PC-3 (cell line): ENCODE data around the gene PPP1R3G. TPM values are rescaled to one million over a fixed set of nuclear protein-coding genes. Genes with fewer than 3 reads are reported as not detected.
A peak's percentile ranks its signal among the peaks of the same experiment; 100 is the strongest.

Experiments used
- ATAC-seq: fragments of 200-7000 bp; cut with Tn5 transposase; 2 replicates; pipeline ENCODE4 v1.9.1; 2020; ENCODE audit warnings: mild to moderate bottlenecking, moderate library complexity
- BruUV-seq: library from RNA; stranded (reverse); fragments of 400-500 nt; replicated peaks from 2 replicates; lab custom pipeline; 2021; lab: Mats Ljungman, UMichigan
- CTCF ChIA-PET: fragments of 300-600 bp; sonication (Branson Sonifier 250); formaldehyde crosslinking; loops from one replicate; lab custom pipeline; 2022; ENCODE audit warnings: antibody characterized with exemption; lab: Charles Lee
- POLR2A ChIA-PET: fragments of 300-600 bp; sonication (Branson Sonifier 250); formaldehyde crosslinking; loops from one replicate; lab custom pipeline; 2022; ENCODE audit warnings: antibody characterized with exemption; ENCODE audit not compliant: unreplicated experiment; lab: Charles Lee
- DNase-seq: peaks from one replicate; pipeline ENCODE4 v3.0.0-alpha.2; 2015
- H2AFZ ChIP-seq: fragments of 300-600 bp; sonication (generic); 2 replicates; pipeline ENCODE4 v1.6.0; 2016; ENCODE audit warnings: antibody characterized with exemption, low read length
- H3F3A ChIP-seq: fragments of 300-600 bp; sonication (generic); one replicate; pipeline ENCODE4 v1.6.0; 2017; ENCODE audit warnings: antibody characterized with exemption, low read length, control low read depth, mild to moderate bottlenecking; ENCODE audit not compliant: unreplicated experiment
- H3K27ac ChIP-seq: fragments of 300-600 bp; sonication (generic); 2 replicates; pipeline ENCODE4 v1.5.1; 2016; ENCODE audit warnings: mild to moderate bottlenecking, low read length
- H3K27me3 ChIP-seq: fragments of 300-600 bp; sonication (generic); 2 replicates; pipeline ENCODE4 v1.6.1; 2016; ENCODE audit warnings: low read length, mixed read lengths
- H3K36me3 ChIP-seq: fragments of 300-600 bp; sonication (generic); 2 replicates; pipeline ENCODE4 v1.6.1; 2016; ENCODE audit warnings: low read depth, mixed run types, low read length, mixed read lengths
- H3K4me1 ChIP-seq: fragments of 300-600 bp; sonication (generic); 2 replicates; pipeline ENCODE4 v1.5.1; 2016; ENCODE audit warnings: low read length; ENCODE audit not compliant: insufficient read depth
- H3K4me2 ChIP-seq: fragments of 300-600 bp; sonication (generic); 2 replicates; pipeline ENCODE4 v1.6.0; 2016; ENCODE audit warnings: low read length
- H3K4me3 ChIP-seq: fragments of 300-600 bp; sonication (generic); 2 replicates; pipeline ENCODE4 v1.5.1; 2016; ENCODE audit warnings: mild to moderate bottlenecking, low read length, mixed read lengths
- H3K79me2 ChIP-seq: fragments of 300-600 bp; sonication (generic); 2 replicates; pipeline ENCODE4 v1.6.1; 2017; ENCODE audit warnings: low read length, mixed read lengths
- H3K9ac ChIP-seq: fragments of 300-600 bp; sonication (generic); 2 replicates; pipeline ENCODE4 v1.6.0; 2016; ENCODE audit warnings: mild to moderate bottlenecking, low read length
- H3K9me2 ChIP-seq: fragments of 300-600 bp; sonication (generic); replicated peaks from 2 replicates; pipeline ENCODE4 v1.6.1; 2016; ENCODE audit warnings: mixed run types, low read length, mixed read lengths
- H3K9me3 ChIP-seq: fragments of 300-600 bp; sonication (generic); 2 replicates; pipeline ENCODE4 v1.6.1; 2016; ENCODE audit warnings: low read length, mixed read lengths
- H4K20me1 ChIP-seq: fragments of 300-600 bp; sonication (generic); 2 replicates; pipeline ENCODE4 v1.6.1; 2016; ENCODE audit warnings: low read length, mixed read lengths
- EZH2 ChIP-seq: fragments of 300-600 bp; sonication (generic); IDR thresholded peaks from one replicate; pipeline ENCODE4 v1.6.1; 2017; ENCODE audit warnings: antibody characterized with exemption, mild to moderate bottlenecking, low read length; ENCODE audit not compliant: unreplicated experiment
- EZH2phosphoT487 ChIP-seq: fragments of 300-600 bp; sonication (generic); IDR thresholded peaks from 2 replicates; pipeline ENCODE4 v1.6.1; 2018; ENCODE audit warnings: mild to moderate bottlenecking, antibody characterized with exemption, low read length, borderline replicate concordance
- intact Hi-C: fragments of 100-400 bp; cut with micrococcal nuclease; formaldehyde crosslinking; loops from 2 replicates; pipeline ENCODE4 v1.9.0; 2023
- total RNA-seq: library from RNA; depleted of rRNA; stranded (reverse); fragments of >200 nt; gene quantifications from 2 replicates; pipeline ENCODE4 v1.2.3, GENCODE V29; 2014
- TF ChIP-seq, protein P1 (sequence below): fragments of 300-600 bp; sonication (generic); conservative IDR thresholded peaks from 2 replicates; pipeline ENCODE4 v1.5.1; 2017; ENCODE audit warnings: antibody characterized with exemption, low read depth, mild to moderate bottlenecking, low read length

The PPP1R3G gene
- total RNA-seq, 1 experiment from 2014 or later = 2.8 TPM

DNA sequence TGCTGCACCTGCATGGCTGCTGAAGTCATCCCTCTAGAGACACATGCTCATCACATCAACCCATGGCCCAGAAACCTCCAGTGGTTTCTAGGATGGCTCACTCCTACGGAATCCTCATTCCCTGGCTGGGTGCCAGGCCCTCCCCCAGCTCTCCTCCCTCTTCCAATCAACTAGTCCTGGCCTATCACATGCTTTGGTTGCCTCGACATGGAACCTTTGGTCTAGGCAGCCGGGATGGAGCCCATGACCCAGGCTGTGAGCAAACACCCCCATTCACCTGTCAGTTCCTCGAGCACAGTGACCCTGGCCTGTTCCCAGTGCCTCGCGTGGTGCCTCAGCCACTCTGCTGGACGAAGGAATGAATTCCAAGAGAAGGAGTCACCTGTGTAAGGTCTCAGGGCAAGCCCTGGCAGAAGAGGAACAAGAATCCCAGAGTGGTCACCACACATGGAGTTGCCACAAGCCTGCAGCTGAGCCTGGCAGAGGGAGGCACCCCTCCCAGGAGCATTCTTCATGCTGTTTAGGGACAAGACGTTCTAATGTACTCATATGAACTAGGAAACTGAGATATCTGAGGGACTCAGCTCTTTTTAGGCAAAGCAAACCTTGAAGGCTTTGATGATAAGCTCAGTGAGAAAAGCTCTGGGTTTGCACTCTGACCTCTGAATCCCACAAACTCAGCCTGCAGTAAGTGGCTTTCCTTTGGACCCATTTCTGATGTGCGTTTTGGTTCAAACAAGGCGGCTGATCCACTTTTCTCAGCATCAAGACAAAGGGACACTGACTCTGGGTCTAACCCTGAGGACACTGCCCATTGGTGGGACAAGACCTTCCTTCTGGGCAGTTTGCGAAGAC, 40.2 kb downstream of the PPP1R3G start:
- intact Hi-C loops = no loop called here
- no peak overlapping the region for H2AFZ ChIP-seq

DNA sequence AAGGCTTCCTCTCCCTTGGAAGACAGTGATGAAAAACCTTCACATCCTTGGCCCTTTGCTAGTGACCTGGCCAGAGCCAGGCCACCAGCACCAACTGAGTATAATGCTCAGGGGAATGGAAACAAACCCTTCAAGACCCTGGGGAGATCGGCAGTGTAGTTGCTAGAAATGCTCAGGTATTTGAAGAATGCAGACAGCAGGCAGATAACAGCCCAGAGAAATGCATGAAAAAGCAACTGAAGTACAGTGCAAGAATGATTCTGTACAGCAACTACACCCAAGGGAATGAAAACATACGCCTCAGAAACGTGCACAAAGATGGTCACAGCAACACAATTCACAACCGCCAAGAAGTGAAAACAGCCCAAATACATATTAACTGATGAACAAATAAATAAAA, 41.1 kb downstream of the PPP1R3G start:
- no peaks in the 10 kb centered on the region for H3K27me3 ChIP-seq
- CTCF ChIA-PET = no interaction called here
- H3F3A ChIP-seq = no peaks in the 10 kb centered on the region
- intact Hi-C loops = no loop called here
- H3K36me3 ChIP-seq = no peaks in the 10 kb centered on the region
- no peak overlapping the region for H3K27ac ChIP-seq
- H3K79me2 ChIP-seq = no peaks in the 10 kb centered on the region
- DNase-seq (no peak), ATAC-seq (no peak)
- peaks cover 14% of the 10 kb centered on the region for H3K4me1 ChIP-seq
- BruUV-seq = no TSS peak
- no peak overlapping the region for H3K4me3 ChIP-seq
- no peaks in the 10 kb centered on the region for H4K20me1 ChIP-seq
- no peaks in the 10 kb centered on the region for H3K9me2 ChIP-seq
- TF ChIP-seq, protein P1, sequence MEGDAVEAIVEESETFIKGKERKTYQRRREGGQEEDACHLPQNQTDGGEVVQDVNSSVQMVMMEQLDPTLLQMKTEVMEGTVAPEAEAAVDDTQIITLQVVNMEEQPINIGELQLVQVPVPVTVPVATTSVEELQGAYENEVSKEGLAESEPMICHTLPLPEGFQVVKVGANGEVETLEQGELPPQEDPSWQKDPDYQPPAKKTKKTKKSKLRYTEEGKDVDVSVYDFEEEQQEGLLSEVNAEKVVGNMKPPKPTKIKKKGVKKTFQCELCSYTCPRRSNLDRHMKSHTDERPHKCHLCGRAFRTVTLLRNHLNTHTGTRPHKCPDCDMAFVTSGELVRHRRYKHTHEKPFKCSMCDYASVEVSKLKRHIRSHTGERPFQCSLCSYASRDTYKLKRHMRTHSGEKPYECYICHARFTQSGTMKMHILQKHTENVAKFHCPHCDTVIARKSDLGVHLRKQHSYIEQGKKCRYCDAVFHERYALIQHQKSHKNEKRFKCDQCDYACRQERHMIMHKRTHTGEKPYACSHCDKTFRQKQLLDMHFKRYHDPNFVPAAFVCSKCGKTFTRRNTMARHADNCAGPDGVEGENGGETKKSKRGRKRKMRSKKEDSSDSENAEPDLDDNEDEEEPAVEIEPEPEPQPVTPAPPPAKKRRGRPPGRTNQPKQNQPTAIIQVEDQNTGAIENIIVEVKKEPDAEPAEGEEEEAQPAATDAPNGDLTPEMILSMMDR = no peak
- no peak overlapping the region for H2AFZ ChIP-seq
- no peaks in the 10 kb centered on the region for H3K9me3 ChIP-seq
- no peak overlapping the region for H3K9ac ChIP-seq
- POLR2A ChIA-PET = interaction anchor here (0.6 kb wide), 1 partner anchor 70 kb away, joined by 4 read pairs; no protein-coding TSS in a partner anchor
- no peak overlapping the region for H3K4me2 ChIP-seq

More for the DNA sequence above, 40.2 kb downstream of the PPP1R3G start:
- Histone ChIP-seq H3K27ac (no peak overlapping the region), H3K4me2 (no peak overlapping the region), H3K27me3 (no peaks in the 10 kb centered on the region), H3K9me3 (no peaks in the 10 kb centered on the region), H3K36me3 (no peaks in the 10 kb centered on the region), H3K9ac (no peak overlapping the region), H3K4me1 (peaks cover 14% of the 10 kb centered on the region), H3F3A (no peaks in the 10 kb centered on the region), H3K4me3 (no peak overlapping the region), H3K9me2 (no peaks in the 10 kb centered on the region), H4K20me1 (no peaks in the 10 kb centered on the region), H3K79me2 (no peaks in the 10 kb centered on the region)
- ChIA-PET CTCF (interaction anchor here (0.9 kb wide), 1 partner anchor 277 kb away, joined by 4 read pairs; no protein-coding TSS in a partner anchor), POLR2A (no interaction called here)
- TF ChIP-seq, protein P1 = no peak
- TF ChIP-seq EZH2 (no peak), EZH2phosphoT487 (no peak)
- peak; percentile 51 for ATAC-seq
- no TSS peak for BruUV-seq
- DNase-seq = peak; percentile 76

DNA sequence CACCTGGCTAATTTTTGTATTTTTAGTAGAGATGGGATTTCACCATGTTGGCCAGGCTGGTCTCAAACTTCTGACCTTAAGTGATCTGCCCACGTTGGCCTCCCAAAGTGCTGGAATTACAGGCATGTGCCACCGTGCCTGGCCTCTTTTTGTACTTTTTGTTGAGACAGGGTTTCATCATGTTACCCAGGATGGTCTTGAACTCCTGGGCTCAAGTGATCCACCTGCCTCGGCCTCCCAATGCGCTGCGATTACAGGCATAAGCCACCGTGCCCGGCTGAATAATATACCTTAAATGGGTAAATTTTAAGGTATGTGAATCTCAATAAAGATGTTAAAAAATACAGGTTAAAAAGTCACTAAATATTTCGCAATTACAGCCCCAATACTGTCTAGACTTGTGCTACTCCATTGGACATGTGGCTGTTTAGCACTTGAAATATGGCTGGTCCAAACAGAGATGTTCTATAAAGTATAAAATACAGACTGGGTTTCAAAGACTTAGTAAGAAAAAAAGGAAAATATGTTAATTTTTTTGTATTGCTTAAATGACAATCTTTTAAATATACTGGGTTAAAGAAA, 42.1 kb downstream of the PPP1R3G start:
- no peaks in the 10 kb centered on the region for H3K27me3 ChIP-seq
- no peak for TF ChIP-seq EZH2phosphoT487
- TF ChIP-seq, protein P1 = no peak
- no peak for TF ChIP-seq EZH2
- no peaks in the 10 kb centered on the region for H4K20me1 ChIP-seq
- no peaks in the 10 kb centered on the region for H3K9me3 ChIP-seq
- ATAC-seq (no peak), DNase-seq (no peak)
- H3K9ac ChIP-seq = no peak overlapping the region
- H3K9me2 ChIP-seq = no peaks in the 10 kb centered on the region
- no peak overlapping the region for H3K4me2 ChIP-seq
- H3K79me2 ChIP-seq = no peaks in the 10 kb centered on the region
- H3K4me1 ChIP-seq = peaks cover 14% of the 10 kb centered on the region
- intact Hi-C loops = no loop called here
- H3K4me3 ChIP-seq = no peak overlapping the region
- BruUV-seq = no TSS peak
- H3F3A ChIP-seq = no peaks in the 10 kb centered on the region
- no peak overlapping the region for H3K27ac ChIP-seq
- CTCF ChIA-PET = no interaction called here
- no peaks in the 10 kb centered on the region for H3K36me3 ChIP-seq
- no peak overlapping the region for H2AFZ ChIP-seq
- POLR2A ChIA-PET = no interaction called here
